Suprapubic skin (tissue), 4 donors: ENCODE measurements around the gene WASHC4. TPM values are rescaled to one million over a fixed set of nuclear protein-coding genes. Genes with fewer than 3 reads are reported as not detected.

Experiments
- DNase-seq, 2 donors: peaks; one replicate each; pipeline ENCODE4 v3.0.0-alpha.2; 2019; ENCODE audit warnings: low spot score in 2 of 2
- H3K27ac ChIP-seq: fragments of 200-600 bp; sonication (generic); one replicate; pipeline ENCODE4 v1.5.1; 2019
- H3K27me3 ChIP-seq: fragments of 200-600 bp; sonication (generic); one replicate; pipeline ENCODE4 v1.5.1; 2019
- H3K36me3 ChIP-seq: fragments of 200-600 bp; sonication (generic); one replicate; pipeline ENCODE4 v1.5.1; 2019
- H3K4me1 ChIP-seq: fragments of 200-600 bp; sonication (generic); one replicate; pipeline ENCODE4 v1.5.1; 2019
- H3K4me3 ChIP-seq: fragments of 200-600 bp; sonication (generic); one replicate; pipeline ENCODE4 v1.5.1; 2019; ENCODE audit warnings: mild to moderate bottlenecking
- H3K9me3 ChIP-seq: fragments of 200-600 bp; sonication (generic); one replicate; pipeline ENCODE4 v1.5.1; 2019
- CTCF ChIP-seq, 2 donors: fragments of 200-600 bp in 1 of 2; fragments of 450-650 bp in 1 of 2; sonication (generic) in 1 of 2; IDR thresholded peaks; one replicate each; pipeline ENCODE4 v1.5.1; 2016 to 2019; ENCODE audit warnings: antibody characterized with exemption in 2 of 2, mild to moderate bottlenecking in 1 of 2, moderate library complexity in 1 of 2
- EP300 ChIP-seq: sonication (generic); formaldehyde crosslinking; IDR thresholded peaks from one replicate; pipeline ENCODE4 v1.6.1; 2017; ENCODE audit warnings: antibody characterized with exemption
- POLR2A ChIP-seq, 2 donors: fragments of 450-650 bp; IDR thresholded peaks; one replicate each; pipeline ENCODE4 v1.6.1; 2017; ENCODE audit warnings: antibody characterized with exemption in 2 of 2, mild to moderate bottlenecking in 2 of 2, moderate library complexity in 2 of 2
- POLR2AphosphoS5 ChIP-seq, 3 donors: sonication (generic); formaldehyde crosslinking; IDR thresholded peaks; one replicate each; pipeline ENCODE4 v1.6.1; 2017; ENCODE audit warnings: antibody characterized with exemption in 3 of 3
- WGBS: methylation state at CpG from one replicate; pipeline ENCODE4 v1.1.5; 2018; 5-methylcytosine and 5-hydroxymethylcytosine counted together
- total RNA-seq, 4 donors: library from RNA; depleted of rRNA; stranded (reverse); fragments of >200 nt; gene quantifications; one replicate each; pipeline ENCODE4 v1.1.0, GENCODE V29; 2016

The WASHC4 gene
- total RNA-seq, 4 donors from 2014 or later, result 24.9 to 66.5 (median 30.4) TPM

- H3K27me3 ChIP-seq, result no peaks in the 10 kb centered on the region
- no peaks in the 10 kb centered on the region for H3K9me3 ChIP-seq
- H3K4me1 ChIP-seq, result peaks cover 3% of the 10 kb centered on the region
- WGBS, result 96% methylated on average over 4 of the region's 4 CpGs
- no peak overlapping the region for H3K27ac ChIP-seq
- DNase-seq, result no peak
- peaks cover 95% of the 10 kb centered on the region for H3K36me3 ChIP-seq
- TF ChIP-seq EP300, result no peak
- TF ChIP-seq POLR2A (IDR thresholded peaks at IDR 0.05), result no peak
- no peak for TF ChIP-seq POLR2AphosphoS5 (IDR thresholded peaks at IDR 0.05)
- no peak for TF ChIP-seq CTCF (IDR thresholded peaks at IDR 0.05)
- H3K4me3 ChIP-seq, result no peak overlapping the region
Observed at GRCh38 chr12:105200385-105200784, 92.9 kb downstream of the WASHC4 start.

GRCh38 chr12:105201299-105201698 lies 93.8 kb downstream of the WASHC4 start:
- Histone ChIP-seq H3K27me3 (no peaks in the 10 kb centered on the region), H3K36me3 (peaks cover 94% of the 10 kb centered on the region), H3K9me3 (no peaks in the 10 kb centered on the region), H3K4me3 (no peak overlapping the region), H3K27ac (no peak overlapping the region), H3K4me1 (peaks cover 7% of the 10 kb centered on the region)
- TF ChIP-seq EP300 (no peak), CTCF (IDR thresholded peaks at IDR 0.05) (no peak), POLR2AphosphoS5 (IDR thresholded peaks at IDR 0.05) (no peak), POLR2A (IDR thresholded peaks at IDR 0.05) (no peak)
- WGBS, result 91% methylated on average over 7 of the region's 7 CpGs
- no peak for DNase-seq

- Histone ChIP-seq H3K27ac (no peak overlapping the region), H3K9me3 (no peaks in the 10 kb centered on the region), H3K4me3 (no peak overlapping the region), H3K27me3 (no peaks in the 10 kb centered on the region), H3K36me3 (peaks cover 95% of the 10 kb centered on the region), H3K4me1 (peaks cover 7% of the 10 kb centered on the region)
- TF ChIP-seq POLR2AphosphoS5 (IDR thresholded peaks at IDR 0.05) (no peak), EP300 (no peak), CTCF (IDR thresholded peaks at IDR 0.05) (no peak), POLR2A (IDR thresholded peaks at IDR 0.05) (no peak)
- 95% methylated on average over 6 of the region's 6 CpGs for WGBS
- DNase-seq, result no peak
Observed at GRCh38 chr12:105202202-105202601, 94.7 kb downstream of the WASHC4 start.

GRCh38 chr12:105204127-105204526 lies 96.6 kb downstream of the WASHC4 start:
- Histone ChIP-seq H3K9me3 (no peaks in the 10 kb centered on the region), H3K4me1 (peaks cover 7% of the 10 kb centered on the region), H3K27ac (no peak overlapping the region), H3K27me3 (no peaks in the 10 kb centered on the region), H3K36me3 (peaks cover 95% of the 10 kb centered on the region), H3K4me3 (no peak overlapping the region)
- no peak for DNase-seq
- 91% methylated on average over 8 of the region's 8 CpGs for WGBS
- no peak for TF ChIP-seq POLR2AphosphoS5 (IDR thresholded peaks at IDR 0.05)
- TF ChIP-seq POLR2A (IDR thresholded peaks at IDR 0.05), result no peak
- TF ChIP-seq CTCF (IDR thresholded peaks at IDR 0.05), result no peak
- no peak for TF ChIP-seq EP300

GRCh38 chr12:105204916-105205315 lies 97.4 kb downstream of the WASHC4 start:
- H3K4me3 ChIP-seq, result no peak overlapping the region
- no peak for TF ChIP-seq POLR2A (IDR thresholded peaks at IDR 0.05)
- TF ChIP-seq POLR2AphosphoS5 (IDR thresholded peaks at IDR 0.05), result no peak
- no peak for TF ChIP-seq EP300
- no peak for TF ChIP-seq CTCF (IDR thresholded peaks at IDR 0.05)
- H3K36me3 ChIP-seq, result peaks cover 98% of the 10 kb centered on the region
- H3K9me3 ChIP-seq, result no peaks in the 10 kb centered on the region
- peak overlapping the region; percentile 58 for H3K27ac ChIP-seq
- no peak for DNase-seq
- 72% methylated on average over 6 of the region's 6 CpGs for WGBS
- H3K27me3 ChIP-seq, result no peaks in the 10 kb centered on the region
- peaks cover 7% of the 10 kb centered on the region for H3K4me1 ChIP-seq
